ENCODE data around the gene EIF2S2.

Gene EIF2S2

GRCh38 chr20:34066476-34067090 is 45.5 kb downstream of the EIF2S2 start:
- no peak for DNase-seq (ENCODE audit: low read depth, low spot score)
- TF ChIP-seq, protein P1, sequence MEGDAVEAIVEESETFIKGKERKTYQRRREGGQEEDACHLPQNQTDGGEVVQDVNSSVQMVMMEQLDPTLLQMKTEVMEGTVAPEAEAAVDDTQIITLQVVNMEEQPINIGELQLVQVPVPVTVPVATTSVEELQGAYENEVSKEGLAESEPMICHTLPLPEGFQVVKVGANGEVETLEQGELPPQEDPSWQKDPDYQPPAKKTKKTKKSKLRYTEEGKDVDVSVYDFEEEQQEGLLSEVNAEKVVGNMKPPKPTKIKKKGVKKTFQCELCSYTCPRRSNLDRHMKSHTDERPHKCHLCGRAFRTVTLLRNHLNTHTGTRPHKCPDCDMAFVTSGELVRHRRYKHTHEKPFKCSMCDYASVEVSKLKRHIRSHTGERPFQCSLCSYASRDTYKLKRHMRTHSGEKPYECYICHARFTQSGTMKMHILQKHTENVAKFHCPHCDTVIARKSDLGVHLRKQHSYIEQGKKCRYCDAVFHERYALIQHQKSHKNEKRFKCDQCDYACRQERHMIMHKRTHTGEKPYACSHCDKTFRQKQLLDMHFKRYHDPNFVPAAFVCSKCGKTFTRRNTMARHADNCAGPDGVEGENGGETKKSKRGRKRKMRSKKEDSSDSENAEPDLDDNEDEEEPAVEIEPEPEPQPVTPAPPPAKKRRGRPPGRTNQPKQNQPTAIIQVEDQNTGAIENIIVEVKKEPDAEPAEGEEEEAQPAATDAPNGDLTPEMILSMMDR (IDR thresholded peaks at IDR 0.05; ENCODE audit: low read depth, low read length) = no peak
- no peak overlapping the region for H3K4me3 ChIP-seq (ENCODE audit: low read depth, low read length)
- in situ Hi-C loops (cut with HindIII; ENCODE audit: low sequenced_read_pairs) = no loop called here

DNA sequence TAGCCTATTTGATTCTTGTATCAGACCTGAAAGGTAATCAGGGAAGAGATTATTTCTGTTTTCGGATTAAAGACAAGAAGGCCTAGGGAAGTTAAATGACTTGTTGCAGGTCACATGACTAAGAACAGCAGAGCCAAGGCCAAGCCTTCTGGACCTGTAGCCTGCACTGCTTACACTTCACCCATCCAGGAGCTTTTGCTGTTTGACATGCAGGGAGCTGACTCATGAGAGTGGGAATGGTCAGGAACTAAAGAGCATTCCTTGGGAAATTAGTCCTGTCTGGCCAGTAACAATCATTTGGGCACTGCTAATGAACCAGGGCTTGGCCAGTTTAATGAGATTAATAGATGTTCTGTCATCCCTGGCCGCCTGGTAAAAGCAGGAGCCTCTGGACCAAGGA is 46.8 kb downstream of the EIF2S2 start:
- TF ChIP-seq, protein P1 (IDR thresholded peaks at IDR 0.05; ENCODE audit: low read depth, low read length) = no peak
- H3K4me3 ChIP-seq (ENCODE audit: low read depth, low read length) = no peak overlapping the region
- peak; percentile 45 for DNase-seq (ENCODE audit: low read depth, low spot score)
- in situ Hi-C loops (cut with HindIII; ENCODE audit: low sequenced_read_pairs) = no loop called here

- H3K4me3 ChIP-seq (ENCODE audit: low read depth, low read length) = no peak overlapping the region
- DNase-seq (ENCODE audit: low read depth, low spot score) = no peak
- in situ Hi-C loops (cut with HindIII; ENCODE audit: low sequenced_read_pairs) = no loop called here
- TF ChIP-seq, protein P1 (IDR thresholded peaks at IDR 0.05; ENCODE audit: low read depth, low read length) = no peak
Measured at GRCh38 chr20:34064286-34064685, 47.8 kb downstream of the EIF2S2 start.

GRCh38 chr20:34062570-34063482 is 49.2 kb downstream of the EIF2S2 start:
- no peak for DNase-seq (ENCODE audit: low read depth, low spot score)
- in situ Hi-C loops (cut with HindIII; ENCODE audit: low sequenced_read_pairs) = no loop called here
- TF ChIP-seq, protein P1 (IDR thresholded peaks at IDR 0.05; ENCODE audit: low read depth, low read length) = no peak
- H3K4me3 ChIP-seq (ENCODE audit: low read depth, low read length) = no peak overlapping the region

GRCh38 chr20:34061695-34062094 is 50.3 kb downstream of the EIF2S2 start:
- H3K4me3 ChIP-seq (ENCODE audit: low read depth, low read length) = no peak overlapping the region
- in situ Hi-C loops (cut with HindIII; ENCODE audit: low sequenced_read_pairs) = no loop called here
- DNase-seq (ENCODE audit: low read depth, low spot score) = no peak
- TF ChIP-seq, protein P1 (IDR thresholded peaks at IDR 0.05; ENCODE audit: low read depth, low read length) = no peak

GRCh38 chr20:34060970-34061369 is 51.1 kb downstream of the EIF2S2 start:
- TF ChIP-seq, protein P1 (IDR thresholded peaks at IDR 0.05; ENCODE audit: low read depth, low read length) = no peak
- in situ Hi-C loops (cut with HindIII; ENCODE audit: low sequenced_read_pairs) = no loop called here
- DNase-seq (ENCODE audit: low read depth, low spot score) = no peak
- no peak overlapping the region for H3K4me3 ChIP-seq (ENCODE audit: low read depth, low read length)
